Gastrocnemius medialis (tissue), 4 donors: Measurements from ENCODE around the gene MAPKAP1.

Source experiments
- POLR2A ChIP-seq, 2 donors: fragments of 450-650 bp; IDR thresholded peaks; one replicate each; pipeline ENCODE4 v1.6.1; 2017; ENCODE audit warnings: antibody characterized with exemption in 2 of 2, mild to moderate bottlenecking in 2 of 2, moderate library complexity in 2 of 2
- TF ChIP-seq, protein P1 (sequence below), 5 experiments: fragments of 450-650 bp in 3 of 5; fragments of 200-600 bp in 2 of 5; sonication (generic) in 2 of 5; IDR thresholded peaks in 4 of 5; conservative IDR thresholded peaks in 1 of 5; 1 replicate in 4 of 5; 2 replicates in 1 of 5; pipeline ENCODE4 v1.5.1; 2016 to 2019; ENCODE audit warnings: antibody characterized with exemption in 5 of 5, mild to moderate bottlenecking in 3 of 5, moderate library complexity in 3 of 5

- TF ChIP-seq, protein P1, sequence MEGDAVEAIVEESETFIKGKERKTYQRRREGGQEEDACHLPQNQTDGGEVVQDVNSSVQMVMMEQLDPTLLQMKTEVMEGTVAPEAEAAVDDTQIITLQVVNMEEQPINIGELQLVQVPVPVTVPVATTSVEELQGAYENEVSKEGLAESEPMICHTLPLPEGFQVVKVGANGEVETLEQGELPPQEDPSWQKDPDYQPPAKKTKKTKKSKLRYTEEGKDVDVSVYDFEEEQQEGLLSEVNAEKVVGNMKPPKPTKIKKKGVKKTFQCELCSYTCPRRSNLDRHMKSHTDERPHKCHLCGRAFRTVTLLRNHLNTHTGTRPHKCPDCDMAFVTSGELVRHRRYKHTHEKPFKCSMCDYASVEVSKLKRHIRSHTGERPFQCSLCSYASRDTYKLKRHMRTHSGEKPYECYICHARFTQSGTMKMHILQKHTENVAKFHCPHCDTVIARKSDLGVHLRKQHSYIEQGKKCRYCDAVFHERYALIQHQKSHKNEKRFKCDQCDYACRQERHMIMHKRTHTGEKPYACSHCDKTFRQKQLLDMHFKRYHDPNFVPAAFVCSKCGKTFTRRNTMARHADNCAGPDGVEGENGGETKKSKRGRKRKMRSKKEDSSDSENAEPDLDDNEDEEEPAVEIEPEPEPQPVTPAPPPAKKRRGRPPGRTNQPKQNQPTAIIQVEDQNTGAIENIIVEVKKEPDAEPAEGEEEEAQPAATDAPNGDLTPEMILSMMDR (IDR thresholded peaks at IDR 0.05 in 4 of 5, conservative IDR thresholded peaks at IDR 0.05 in 1 of 5), result no peak
- TF ChIP-seq POLR2A (IDR thresholded peaks at IDR 0.05), result no peak
Observed at GRCh38 chr9:125663127-125663526, 43.9 kb downstream of the MAPKAP1 start.
